ENCODE measurements around the gene AP3S1. TPM values are rescaled to one million over a fixed set of nuclear protein-coding genes. Genes with fewer than 3 reads are reported as not detected.

Gene AP3S1
- total RNA-seq, 1 experiment from 2014 or later = 60.8 TPM

DNA sequence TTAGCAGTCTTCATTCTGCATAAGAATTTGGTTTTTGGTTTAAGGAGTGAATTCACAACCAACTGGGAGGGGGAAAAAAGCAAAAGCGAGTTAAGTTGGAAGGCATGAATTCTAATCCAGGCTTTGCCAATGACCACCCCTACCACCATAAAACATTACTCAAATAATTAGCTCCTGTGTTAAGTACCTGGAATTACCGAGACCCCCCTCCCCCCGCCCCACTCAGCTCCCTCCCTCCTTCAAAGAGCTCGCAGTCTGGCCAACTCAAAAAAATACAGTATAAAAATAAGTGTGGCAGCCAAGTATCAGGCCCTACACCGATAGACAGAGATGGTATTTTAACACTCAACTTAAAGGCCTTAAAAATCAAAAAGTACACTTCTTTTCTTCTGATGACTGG, 862 bp upstream of the AP3S1 start:
- no peak for DNase-seq (ENCODE audit: low spot score)
- POLR2A ChIA-PET = interaction anchor here (0.5 kb wide), 1 partner anchor 200 kb away, joined by 3 read pairs; no protein-coding TSS in a partner anchor
- Mint-ChIP-seq H3K36me3 (peaks cover 17% of the 10 kb centered on the region), H3K27me3 (ENCODE audit: low read depth) (peaks cover 6% of the 10 kb centered on the region), H3K4me3 (peak overlapping the region; percentile 97), H3K9me3 (no peaks in the 10 kb centered on the region), H3K4me1 (peaks cover 37% of the 10 kb centered on the region), H3K27ac (peak overlapping the region; percentile 100)
- CTCF ChIA-PET = no interaction called here
- ATAC-seq = no peak
- TF ChIP-seq SOX15 (CRISPR knock-in tag; IDR thresholded peaks at IDR 0.05) (no peak), IRF1 (CRISPR knock-in tag; IDR thresholded peaks at IDR 0.05) (no peak), NFYB (CRISPR knock-in tag; conservative IDR thresholded peaks at IDR 0.05; ENCODE audit: low read depth) (no peak), PRRX2 (CRISPR knock-in tag; IDR thresholded peaks at IDR 0.05) (no peak), ATF1 (CRISPR knock-in tag; IDR thresholded peaks at IDR 0.05) (no peak), HMGA2 (CRISPR knock-in tag; IDR thresholded peaks at IDR 0.05) (no peak), NR2C2 (CRISPR knock-in tag; IDR thresholded peaks at IDR 0.05) (no peak), IRF2 (CRISPR knock-in tag; IDR thresholded peaks at IDR 0.05; ENCODE audit: borderline replicate concordance, low read depth) (no peak), KAT7 (CRISPR knock-in tag; IDR thresholded peaks at IDR 0.05; ENCODE audit: borderline replicate concordance) (no peak), TEAD4 (CRISPR knock-in tag; IDR thresholded peaks at IDR 0.05) (no peak), ZNF423 (CRISPR knock-in tag; IDR thresholded peaks at IDR 0.05) (no peak)
- TF ChIP-seq, protein P1, sequence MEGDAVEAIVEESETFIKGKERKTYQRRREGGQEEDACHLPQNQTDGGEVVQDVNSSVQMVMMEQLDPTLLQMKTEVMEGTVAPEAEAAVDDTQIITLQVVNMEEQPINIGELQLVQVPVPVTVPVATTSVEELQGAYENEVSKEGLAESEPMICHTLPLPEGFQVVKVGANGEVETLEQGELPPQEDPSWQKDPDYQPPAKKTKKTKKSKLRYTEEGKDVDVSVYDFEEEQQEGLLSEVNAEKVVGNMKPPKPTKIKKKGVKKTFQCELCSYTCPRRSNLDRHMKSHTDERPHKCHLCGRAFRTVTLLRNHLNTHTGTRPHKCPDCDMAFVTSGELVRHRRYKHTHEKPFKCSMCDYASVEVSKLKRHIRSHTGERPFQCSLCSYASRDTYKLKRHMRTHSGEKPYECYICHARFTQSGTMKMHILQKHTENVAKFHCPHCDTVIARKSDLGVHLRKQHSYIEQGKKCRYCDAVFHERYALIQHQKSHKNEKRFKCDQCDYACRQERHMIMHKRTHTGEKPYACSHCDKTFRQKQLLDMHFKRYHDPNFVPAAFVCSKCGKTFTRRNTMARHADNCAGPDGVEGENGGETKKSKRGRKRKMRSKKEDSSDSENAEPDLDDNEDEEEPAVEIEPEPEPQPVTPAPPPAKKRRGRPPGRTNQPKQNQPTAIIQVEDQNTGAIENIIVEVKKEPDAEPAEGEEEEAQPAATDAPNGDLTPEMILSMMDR (IDR thresholded peaks at IDR 0.05) = no peak
- TF ChIP-seq, protein P2, sequence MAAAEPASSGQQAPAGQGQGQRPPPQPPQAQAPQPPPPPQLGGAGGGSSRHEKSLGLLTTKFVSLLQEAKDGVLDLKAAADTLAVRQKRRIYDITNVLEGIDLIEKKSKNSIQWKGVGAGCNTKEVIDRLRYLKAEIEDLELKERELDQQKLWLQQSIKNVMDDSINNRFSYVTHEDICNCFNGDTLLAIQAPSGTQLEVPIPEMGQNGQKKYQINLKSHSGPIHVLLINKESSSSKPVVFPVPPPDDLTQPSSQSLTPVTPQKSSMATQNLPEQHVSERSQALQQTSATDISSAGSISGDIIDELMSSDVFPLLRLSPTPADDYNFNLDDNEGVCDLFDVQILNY (CRISPR knock-in tag; IDR thresholded peaks at IDR 0.05) = no peak

DNA sequence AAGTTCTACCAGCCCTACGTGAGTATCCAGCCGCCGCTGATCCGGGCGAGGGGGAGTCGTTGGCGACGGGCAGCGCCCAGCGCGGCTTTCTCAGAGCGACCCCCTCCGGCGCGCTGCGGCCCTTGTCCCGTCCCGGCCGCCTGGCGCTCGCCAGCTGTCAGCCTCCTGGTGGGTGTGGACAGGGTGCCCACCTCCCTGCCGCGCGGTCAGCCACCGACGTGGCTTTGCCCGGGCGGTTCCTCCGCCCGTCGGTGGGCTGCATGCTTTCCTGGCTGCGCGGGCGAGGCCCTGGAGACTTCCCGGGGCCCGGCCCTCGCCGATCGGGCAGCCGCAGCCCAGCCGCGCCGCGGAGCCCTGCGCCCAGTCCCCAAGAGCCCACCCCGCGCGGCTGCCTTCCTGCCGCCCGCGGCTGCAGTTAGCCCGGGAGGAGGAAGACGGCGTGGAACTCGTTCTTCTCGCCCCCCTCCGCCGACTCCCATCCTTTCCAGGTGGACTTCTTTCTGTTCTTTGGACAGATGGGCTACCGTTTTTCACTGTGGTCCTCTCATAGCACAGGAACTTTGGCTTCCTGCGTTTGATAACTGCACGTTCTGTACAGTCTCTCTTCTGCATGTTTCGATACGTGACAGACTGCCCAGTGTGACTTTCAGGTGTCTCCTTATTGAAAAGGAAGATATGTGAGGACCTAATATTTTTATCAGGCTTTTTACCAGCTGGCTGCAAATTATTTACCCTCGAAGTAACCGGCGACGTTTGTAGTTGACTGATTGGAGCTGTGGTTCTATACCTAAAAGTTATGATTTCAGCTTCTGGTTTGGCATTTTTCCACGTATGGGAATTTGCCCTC, 577 bp downstream of the AP3S1 start:
- Mint-ChIP-seq H3K4me3 (peak overlapping the region; percentile 97), H3K27ac (no peak overlapping the region), H3K9me3 (no peaks in the 10 kb centered on the region), H3K4me1 (peaks cover 37% of the 10 kb centered on the region), H3K36me3 (peaks cover 5% of the 10 kb centered on the region), H3K27me3 (ENCODE audit: low read depth) (peaks cover 6% of the 10 kb centered on the region)
- ChIA-PET POLR2A (no interaction called here), CTCF (interaction anchor here (1.3 kb wide), 1 partner anchor 27 kb away, joined by 4 read pairs; no protein-coding TSS in a partner anchor)
- DNase-seq (ENCODE audit: low spot score) (no peak), ATAC-seq (peak; percentile 53)
- peak; percentile 80 for TF ChIP-seq HMGXB4 (CRISPR knock-in tag; IDR thresholded peaks at IDR 0.05)
- no peak for TF ChIP-seq GABPB1 (CRISPR knock-in tag; IDR thresholded peaks at IDR 0.05)
- TF ChIP-seq ZNF121 (CRISPR knock-in tag; IDR thresholded peaks at IDR 0.05) = no peak
- no peak for TF ChIP-seq ZSCAN18 (CRISPR knock-in tag; IDR thresholded peaks at IDR 0.05)
- TF ChIP-seq AR (CRISPR knock-in tag; IDR thresholded peaks at IDR 0.05) = no peak
- TF ChIP-seq NFATC4 (CRISPR knock-in tag; IDR thresholded peaks at IDR 0.05) = no peak
- TF ChIP-seq, protein P3, sequence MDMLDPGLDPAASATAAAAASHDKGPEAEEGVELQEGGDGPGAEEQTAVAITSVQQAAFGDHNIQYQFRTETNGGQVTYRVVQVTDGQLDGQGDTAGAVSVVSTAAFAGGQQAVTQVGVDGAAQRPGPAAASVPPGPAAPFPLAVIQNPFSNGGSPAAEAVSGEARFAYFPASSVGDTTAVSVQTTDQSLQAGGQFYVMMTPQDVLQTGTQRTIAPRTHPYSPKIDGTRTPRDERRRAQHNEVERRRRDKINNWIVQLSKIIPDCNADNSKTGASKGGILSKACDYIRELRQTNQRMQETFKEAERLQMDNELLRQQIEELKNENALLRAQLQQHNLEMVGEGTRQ (CRISPR knock-in tag; IDR thresholded peaks at IDR 0.05) = no peak
- TF ChIP-seq ZNF219 (CRISPR knock-in tag; IDR thresholded peaks at IDR 0.05; ENCODE audit: borderline replicate concordance) = no peak
- no peak for TF ChIP-seq JAZF1 (CRISPR knock-in tag; IDR thresholded peaks at IDR 0.05)
- TF ChIP-seq FOXP1 (CRISPR knock-in tag; IDR thresholded peaks at IDR 0.05; ENCODE audit: borderline replicate concordance) = 0 out of 2 replicates have a peak, but pooled peaks have one; percentile 72
- TF ChIP-seq HMGA2 (CRISPR knock-in tag; IDR thresholded peaks at IDR 0.05) = no peak
- no peak for TF ChIP-seq TP53 (CRISPR knock-in tag; IDR thresholded peaks at IDR 0.05)
- TF ChIP-seq USF1 (CRISPR knock-in tag; IDR thresholded peaks at IDR 0.05) = no peak

Measured in WTC11 (cell line).